ENCODE data around the gene COG2. TPM values are rescaled to one million over a fixed set of nuclear protein-coding genes. Genes with fewer than 3 reads are reported as not detected.
A peak's percentile ranks its signal among the peaks of the same experiment; 100 is the strongest.
"Not testable (repeated sequence)": the region's sequence is repeated elsewhere in the genome, so short reads cannot be mapped to it uniquely, and the experiment has no call there.

Gene COG2
- total and polyA plus RNA-seq, 5 donors from 2014 or later: 24.4 to 38.9 (median 34.1) TPM

GRCh38 chr1:230643908-230644307 lies 1.6 kb downstream of the COG2 start:
- DNase-seq (no peak), ATAC-seq (ENCODE audit: low read depth in 2 of 2) (no peak)
- H3K9me3 Mint-ChIP-seq: peaks cover 0 to 2% (median 0%) of the 10 kb centered on the region in 7 donors
- peak overlapping the region; percentile 97 for H3K4me3 ChIP-seq (ENCODE audit: low read depth, low read length)
- H3K27me3 Mint-ChIP-seq: peaks cover 24% of the 10 kb centered on the region
- H3K27me3 ChIP-seq (ENCODE audit: control insufficient read depth, insufficient read depth, low read length): no peaks in the 10 kb centered on the region
- H3K27ac ChIP-seq (ENCODE audit: insufficient read depth, low read length, poor library complexity, severe bottlenecking): no peak overlapping the region
- H3K4me1 Mint-ChIP-seq: peaks cover 17 to 75% (median 39%) of the 10 kb centered on the region in 4 donors
- H3K4me1 ChIP-seq (ENCODE audit: control insufficient read depth, insufficient read depth, low read length, poor library complexity, severe bottlenecking): peaks cover 35% of the 10 kb centered on the region
- H3K9me3 ChIP-seq (ENCODE audit: control insufficient read depth in 2 of 2, low read length in 2 of 2): no peaks in the 10 kb centered on the region
- H3K36me3 Mint-ChIP-seq: peaks cover 11% of the 10 kb centered on the region
- peak overlapping the region in 2 of 3 donors; percentile 65 to 97 for H3K27ac Mint-ChIP-seq
- peak overlapping the region in 3 of 4 donors; percentile 96 to 99 (median 97) for H3K4me3 Mint-ChIP-seq
- peaks cover 13% of the 10 kb centered on the region for H3K36me3 ChIP-seq (ENCODE audit: control insufficient read depth, insufficient read depth, low read length)

GRCh38 chr1:230646710-230647302 lies 4.5 kb downstream of the COG2 start:
- H3K4me3 ChIP-seq (ENCODE audit: low read depth, low read length): no peak overlapping the region
- no peaks in the 10 kb centered on the region for H3K27me3 ChIP-seq (ENCODE audit: control insufficient read depth, insufficient read depth, low read length)
- H3K27me3 Mint-ChIP-seq: no peaks in the 10 kb centered on the region
- peaks cover 0 to 2% (median 0%) of the 10 kb centered on the region in 7 donors for H3K9me3 Mint-ChIP-seq
- no peaks in the 10 kb centered on the region for H3K9me3 ChIP-seq (ENCODE audit: control insufficient read depth in 2 of 2, low read length in 2 of 2)
- H3K4me1 Mint-ChIP-seq: peaks cover 23 to 93% (median 46%) of the 10 kb centered on the region in 4 donors
- ATAC-seq (ENCODE audit: low read depth in 2 of 2) (no peak), DNase-seq (no peak)
- H3K4me3 Mint-ChIP-seq: peak overlapping the region in 2 of 4 donors; percentile 11 to 49
- H3K36me3 ChIP-seq (ENCODE audit: control insufficient read depth, insufficient read depth, low read length): peaks cover 13% of the 10 kb centered on the region
- H3K4me1 ChIP-seq (ENCODE audit: control insufficient read depth, insufficient read depth, low read length, poor library complexity, severe bottlenecking): peaks cover 33% of the 10 kb centered on the region
- H3K36me3 Mint-ChIP-seq: peaks cover 22% of the 10 kb centered on the region
- H3K27ac Mint-ChIP-seq: peak overlapping the region in 2 of 3 donors; percentile 31 to 55
- no peak overlapping the region for H3K27ac ChIP-seq (ENCODE audit: insufficient read depth, low read length, poor library complexity, severe bottlenecking)

- Mint-ChIP-seq H3K27me3 (no peaks in the 10 kb centered on the region), H3K4me1 (peaks cover 24 to 95% (median 51%) of the 10 kb centered on the region in 4 donors), H3K27ac (peak overlapping the region in 1 of 3 donors; percentile 4), H3K36me3 (peaks cover 27% of the 10 kb centered on the region), H3K4me3 (peak overlapping the region in 2 of 4 donors; percentile 11 to 59), H3K9me3 (peaks cover 0 to 2% (median 0%) of the 10 kb centered on the region in 7 donors)
- Histone ChIP-seq H3K27ac (ENCODE audit: insufficient read depth, low read length, poor library complexity, severe bottlenecking) (no peak overlapping the region), H3K36me3 (ENCODE audit: control insufficient read depth, insufficient read depth, low read length) (peaks cover 13% of the 10 kb centered on the region), H3K4me3 (ENCODE audit: low read depth, low read length) (no peak overlapping the region), H3K4me1 (ENCODE audit: control insufficient read depth, insufficient read depth, low read length, poor library complexity, severe bottlenecking) (peaks cover 30% of the 10 kb centered on the region), H3K27me3 (ENCODE audit: control insufficient read depth, insufficient read depth, low read length) (no peaks in the 10 kb centered on the region), H3K9me3 (ENCODE audit: control insufficient read depth in 2 of 2, low read length in 2 of 2) (no peaks in the 10 kb centered on the region)
- DNase-seq (no peak), ATAC-seq (ENCODE audit: low read depth in 2 of 2) (no peak)
These were observed 5.0 kb downstream of the COG2 start for GRCh38 chr1:230647321-230647720.

- no peaks in the 10 kb centered on the region for H3K27me3 ChIP-seq (ENCODE audit: control insufficient read depth, insufficient read depth, low read length)
These were observed 5.8 kb downstream of the COG2 start for GRCh38 chr1:230648114-230648513.

GRCh38 chr1:230650300-230650699 lies 8.0 kb downstream of the COG2 start:
- ATAC-seq (ENCODE audit: low read depth in 2 of 2) (no peak), DNase-seq (no peak)
- H3K4me3 Mint-ChIP-seq: peak overlapping the region in 1 of 4 donors; percentile 29
- H3K9me3 Mint-ChIP-seq: peaks cover 0 to 4% (median 1%) of the 10 kb centered on the region in 7 donors
- H3K4me1 Mint-ChIP-seq: peaks cover 35 to 89% (median 52%) of the 10 kb centered on the region in 4 donors
- no peak overlapping the region for H3K4me3 ChIP-seq (ENCODE audit: low read depth, low read length)
- H3K27ac ChIP-seq (ENCODE audit: insufficient read depth, low read length, poor library complexity, severe bottlenecking): no peak overlapping the region
- no peaks in the 10 kb centered on the region for H3K27me3 Mint-ChIP-seq
- H3K36me3 Mint-ChIP-seq: peaks cover 35% of the 10 kb centered on the region
- H3K27me3 ChIP-seq (ENCODE audit: control insufficient read depth, insufficient read depth, low read length): no peaks in the 10 kb centered on the region
- no peaks in the 10 kb centered on the region for H3K9me3 ChIP-seq (ENCODE audit: control insufficient read depth in 2 of 2, low read length in 2 of 2)
- H3K27ac Mint-ChIP-seq: peak overlapping the region in 1 of 3 donors; percentile 16
- peaks cover 13% of the 10 kb centered on the region for H3K36me3 ChIP-seq (ENCODE audit: control insufficient read depth, insufficient read depth, low read length)
- peaks cover 5% of the 10 kb centered on the region for H3K4me1 ChIP-seq (ENCODE audit: control insufficient read depth, insufficient read depth, low read length, poor library complexity, severe bottlenecking)

More at GRCh38 chr1:230648114-230648513, 5.8 kb downstream of the COG2 start:
- Mint-ChIP-seq H3K27ac (no peak overlapping the region), H3K36me3 (peaks cover 28% of the 10 kb centered on the region), H3K4me3 (no peak overlapping the region), H3K9me3 (peaks cover 0 to 4% (median 0%) of the 10 kb centered on the region in 7 donors), H3K27me3 (no peaks in the 10 kb centered on the region), H3K4me1 (peaks cover 26 to 90% (median 48%) of the 10 kb centered on the region in 4 donors)
- Histone ChIP-seq H3K4me3 (ENCODE audit: low read depth, low read length) (no peak overlapping the region), H3K27ac (ENCODE audit: insufficient read depth, low read length, poor library complexity, severe bottlenecking) (no peak overlapping the region), H3K36me3 (ENCODE audit: control insufficient read depth, insufficient read depth, low read length) (peaks cover 13% of the 10 kb centered on the region), H3K9me3 (ENCODE audit: control insufficient read depth in 2 of 2, low read length in 2 of 2) (no peaks in the 10 kb centered on the region), H3K4me1 (ENCODE audit: control insufficient read depth, insufficient read depth, low read length, poor library complexity, severe bottlenecking) (peaks cover 25% of the 10 kb centered on the region)
- ATAC-seq (ENCODE audit: low read depth in 2 of 2) (no peak), DNase-seq (no peak)

GRCh38 chr1:230651235-230651634 lies 9.0 kb downstream of the COG2 start:
- no peak for DNase-seq
- no peak for ATAC-seq (ENCODE audit: low read depth in 2 of 2)
- Mint-ChIP-seq H3K9me3 (peaks cover 0 to 4% (median 1%) of the 10 kb centered on the region in 7 donors), H3K27me3 (no peaks in the 10 kb centered on the region), H3K4me3 (no peak overlapping the region), H3K36me3 (peaks cover 31% of the 10 kb centered on the region), H3K27ac (no peak overlapping the region), H3K4me1 (peaks cover 43 to 89% (median 57%) of the 10 kb centered on the region in 4 donors)
- no peak overlapping the region for H3K4me3 ChIP-seq (ENCODE audit: low read depth, low read length)
- no peak overlapping the region for H3K27ac ChIP-seq (ENCODE audit: insufficient read depth, low read length, poor library complexity, severe bottlenecking)
- no peaks in the 10 kb centered on the region for H3K9me3 ChIP-seq (ENCODE audit: control insufficient read depth in 2 of 2, low read length in 2 of 2)
- peaks cover 6% of the 10 kb centered on the region for H3K36me3 ChIP-seq (ENCODE audit: control insufficient read depth, insufficient read depth, low read length)
- H3K4me1 ChIP-seq (ENCODE audit: control insufficient read depth, insufficient read depth, low read length, poor library complexity, severe bottlenecking): peaks cover 3% of the 10 kb centered on the region
- H3K27me3 ChIP-seq (ENCODE audit: control insufficient read depth, insufficient read depth, low read length): no peaks in the 10 kb centered on the region

GRCh38 chr1:230656719-230657118 lies 14.4 kb downstream of the COG2 start:
- H3K4me3 Mint-ChIP-seq; H3K9me3 ChIP-seq (ENCODE audit: control insufficient read depth in 2 of 2, low read length in 2 of 2): not testable (repeated sequence)
- H3K36me3 Mint-ChIP-seq: peaks cover 16% of the 10 kb centered on the region

GRCh38 chr1:230658103-230658502 lies 15.8 kb downstream of the COG2 start:
- peaks cover 37 to 48% (median 43%) of the 10 kb centered on the region in 4 donors for H3K4me1 Mint-ChIP-seq
- H3K36me3 Mint-ChIP-seq: peaks cover 22% of the 10 kb centered on the region
- not testable (repeated sequence) for H3K27me3 ChIP-seq (ENCODE audit: control insufficient read depth, insufficient read depth, low read length); H3K9me3 Mint-ChIP-seq; H3K27me3 Mint-ChIP-seq; H3K4me3 Mint-ChIP-seq; ATAC-seq (ENCODE audit: low read depth in 2 of 2); H3K4me3 ChIP-seq (ENCODE audit: low read depth, low read length); H3K27ac ChIP-seq (ENCODE audit: insufficient read depth, low read length, poor library complexity, severe bottlenecking); H3K9me3 ChIP-seq (ENCODE audit: control insufficient read depth in 2 of 2, low read length in 2 of 2); DNase-seq; H3K4me1 ChIP-seq (ENCODE audit: control insufficient read depth, insufficient read depth, low read length, poor library complexity, severe bottlenecking)
- H3K27ac Mint-ChIP-seq: peak overlapping the region in 1 of 3 donors; percentile 22
- H3K36me3 ChIP-seq (ENCODE audit: control insufficient read depth, insufficient read depth, low read length): peaks cover 40% of the 10 kb centered on the region

More at GRCh38 chr1:230656719-230657118, 14.4 kb downstream of the COG2 start:
- H3K36me3 ChIP-seq (ENCODE audit: control insufficient read depth, insufficient read depth, low read length): peaks cover 31% of the 10 kb centered on the region
- H3K4me3 ChIP-seq (ENCODE audit: low read depth, low read length); DNase-seq; H3K27me3 ChIP-seq (ENCODE audit: control insufficient read depth, insufficient read depth, low read length); H3K27ac ChIP-seq (ENCODE audit: insufficient read depth, low read length, poor library complexity, severe bottlenecking); H3K27me3 Mint-ChIP-seq; H3K27ac Mint-ChIP-seq; H3K9me3 Mint-ChIP-seq; H3K4me1 ChIP-seq (ENCODE audit: control insufficient read depth, insufficient read depth, low read length, poor library complexity, severe bottlenecking); ATAC-seq (ENCODE audit: low read depth in 2 of 2): not testable (repeated sequence)
- H3K4me1 Mint-ChIP-seq: peaks cover 43 to 50% (median 49%) of the 10 kb centered on the region in 4 donors

All from CD4-positive, CD25-positive, alpha-beta regulatory T cell (primary cell).